ENCODE measurements around the gene MCM3. TPM values are rescaled to one million over a fixed set of nuclear protein-coding genes. Genes with fewer than 3 reads are reported as not detected.

The MCM3 gene
- total RNA-seq, 3 donors from 2014 or later = 32.1 to 43.6 (median 36.7) TPM

GRCh38 chr6:52301326-52301725 lies 16.8 kb upstream of the MCM3 start:
- no peak overlapping the region for H3K4me3 ChIP-seq
- H3K36me3 ChIP-seq (ENCODE audit: low read depth) = no peaks in the 10 kb centered on the region
- intact Hi-C loops (cut with DNase I, micrococcal nuclease) = no loop called here
- H3K9me3 ChIP-seq = no peaks in the 10 kb centered on the region
- TF ChIP-seq, protein P1, sequence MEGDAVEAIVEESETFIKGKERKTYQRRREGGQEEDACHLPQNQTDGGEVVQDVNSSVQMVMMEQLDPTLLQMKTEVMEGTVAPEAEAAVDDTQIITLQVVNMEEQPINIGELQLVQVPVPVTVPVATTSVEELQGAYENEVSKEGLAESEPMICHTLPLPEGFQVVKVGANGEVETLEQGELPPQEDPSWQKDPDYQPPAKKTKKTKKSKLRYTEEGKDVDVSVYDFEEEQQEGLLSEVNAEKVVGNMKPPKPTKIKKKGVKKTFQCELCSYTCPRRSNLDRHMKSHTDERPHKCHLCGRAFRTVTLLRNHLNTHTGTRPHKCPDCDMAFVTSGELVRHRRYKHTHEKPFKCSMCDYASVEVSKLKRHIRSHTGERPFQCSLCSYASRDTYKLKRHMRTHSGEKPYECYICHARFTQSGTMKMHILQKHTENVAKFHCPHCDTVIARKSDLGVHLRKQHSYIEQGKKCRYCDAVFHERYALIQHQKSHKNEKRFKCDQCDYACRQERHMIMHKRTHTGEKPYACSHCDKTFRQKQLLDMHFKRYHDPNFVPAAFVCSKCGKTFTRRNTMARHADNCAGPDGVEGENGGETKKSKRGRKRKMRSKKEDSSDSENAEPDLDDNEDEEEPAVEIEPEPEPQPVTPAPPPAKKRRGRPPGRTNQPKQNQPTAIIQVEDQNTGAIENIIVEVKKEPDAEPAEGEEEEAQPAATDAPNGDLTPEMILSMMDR (IDR thresholded peaks at IDR 0.05) = no peak
- ATAC-seq = no peak
- no peak for DNase-seq
- peaks cover 20% of the 10 kb centered on the region for H3K4me1 ChIP-seq (ENCODE audit: low read depth)

DNA sequence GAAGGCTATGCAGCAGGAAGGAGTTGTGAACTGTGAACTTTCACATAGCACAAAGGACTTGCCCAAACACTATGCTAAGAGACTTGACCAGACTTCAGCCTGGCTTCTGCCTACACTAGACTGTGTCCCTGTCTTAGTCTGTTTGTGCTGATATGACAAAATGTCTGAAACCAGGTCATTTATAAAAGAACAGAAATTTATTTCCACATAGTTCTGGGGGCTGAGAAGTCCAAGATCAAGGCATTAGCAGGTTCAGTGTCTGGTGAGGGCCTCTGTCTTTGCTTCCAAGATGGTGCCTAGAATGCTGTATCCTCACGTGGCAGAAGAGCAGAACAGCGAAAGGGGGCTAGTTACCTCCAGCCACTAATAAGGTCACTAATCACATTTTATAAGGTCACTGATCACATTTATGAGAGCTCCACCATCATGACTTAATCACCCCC lies 16.0 kb upstream of the MCM3 start:
- peaks cover 20% of the 10 kb centered on the region for H3K4me1 ChIP-seq (ENCODE audit: low read depth)
- intact Hi-C loops (cut with DNase I, micrococcal nuclease) = no loop called here
- DNase-seq (no peak), ATAC-seq (no peak)
- H3K36me3 ChIP-seq (ENCODE audit: low read depth) = no peaks in the 10 kb centered on the region
- H3K4me3 ChIP-seq = no peak overlapping the region
- H3K9me3 ChIP-seq = no peaks in the 10 kb centered on the region
- TF ChIP-seq, protein P1 (IDR thresholded peaks at IDR 0.05) = no peak

DNA sequence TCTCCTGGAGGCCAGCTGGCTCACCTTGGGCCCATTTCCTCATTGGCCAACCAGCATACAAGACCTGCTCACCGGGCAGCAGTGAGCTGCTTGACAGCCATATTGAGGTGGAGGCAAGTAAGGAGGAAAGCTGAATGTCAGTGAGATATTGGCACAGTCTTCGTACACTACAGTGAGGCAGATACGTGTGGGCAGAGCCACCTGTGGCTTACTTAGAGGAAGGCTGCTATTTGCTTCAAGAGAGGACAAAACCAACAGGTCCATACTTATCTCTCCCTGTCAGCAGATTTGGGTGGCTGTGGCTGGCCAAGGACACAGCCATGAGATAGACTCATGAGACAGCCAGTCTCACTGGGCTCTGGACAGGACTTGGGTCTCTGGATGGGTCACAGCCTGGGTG lies 15.1 kb upstream of the MCM3 start:
- Histone ChIP-seq H3K4me1 (ENCODE audit: low read depth) (peaks cover 11% of the 10 kb centered on the region), H3K4me3 (no peak overlapping the region), H3K9me3 (no peaks in the 10 kb centered on the region), H3K36me3 (ENCODE audit: low read depth) (no peaks in the 10 kb centered on the region)
- intact Hi-C loops (cut with DNase I, micrococcal nuclease) = no loop called here
- TF ChIP-seq, protein P1 (IDR thresholded peaks at IDR 0.05) = no peak
- DNase-seq = no peak
- ATAC-seq = no peak

- no peak for DNase-seq
- intact Hi-C loops (cut with DNase I, micrococcal nuclease) = no loop called here
- Histone ChIP-seq H3K4me3 (no peak overlapping the region), H3K4me1 (ENCODE audit: low read depth) (no peaks in the 10 kb centered on the region), H3K9me3 (no peaks in the 10 kb centered on the region), H3K36me3 (ENCODE audit: low read depth) (no peaks in the 10 kb centered on the region)
- ATAC-seq = no peak
- TF ChIP-seq, protein P1 (IDR thresholded peaks at IDR 0.05) = no peak
Measured at GRCh38 chr6:52297433-52297832, 12.9 kb upstream of the MCM3 start.

DNA sequence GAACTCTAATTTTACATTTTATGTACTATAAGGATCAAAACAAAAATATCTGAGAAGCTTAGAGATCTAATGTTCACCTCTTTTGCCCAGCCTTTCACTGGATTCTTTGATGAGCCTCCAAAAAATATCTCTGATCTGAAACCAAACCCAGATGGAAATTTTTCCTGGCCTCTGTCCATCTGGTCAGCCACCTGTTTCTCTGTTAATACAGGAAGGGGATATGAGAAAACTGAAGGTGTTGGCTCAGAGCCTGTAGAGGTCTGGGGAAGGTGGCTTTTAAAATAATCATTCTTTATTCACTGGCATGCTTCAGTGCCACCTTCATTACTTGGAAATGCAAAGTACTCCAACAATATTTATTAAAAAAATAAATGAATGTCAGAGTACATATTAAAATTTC lies 8.5 kb upstream of the MCM3 start:
- H3K9me3 ChIP-seq = no peaks in the 10 kb centered on the region
- no peaks in the 10 kb centered on the region for H3K36me3 ChIP-seq (ENCODE audit: low read depth)
- intact Hi-C loops (cut with DNase I, micrococcal nuclease) = no loop called here
- DNase-seq = no peak
- TF ChIP-seq, protein P1 (IDR thresholded peaks at IDR 0.05) = no peak
- no peak for ATAC-seq
- no peaks in the 10 kb centered on the region for H3K4me1 ChIP-seq (ENCODE audit: low read depth)
- no peak overlapping the region for H3K4me3 ChIP-seq

GRCh38 chr6:52288841-52289240 lies 4.3 kb upstream of the MCM3 start:
- no peak overlapping the region for H3K4me3 ChIP-seq
- H3K9me3 ChIP-seq = no peaks in the 10 kb centered on the region
- ATAC-seq = no peak
- peaks cover 5% of the 10 kb centered on the region for H3K36me3 ChIP-seq (ENCODE audit: low read depth)
- intact Hi-C loops (cut with DNase I, micrococcal nuclease) = loop anchor here (10.0 kb wide), 3 partner anchors 116 to 386 kb away; partner anchors contain the start of gene TMEM14A (in 1 of the 2)
- no peak for DNase-seq
- TF ChIP-seq, protein P1 (IDR thresholded peaks at IDR 0.05) = no peak
- peaks cover 2% of the 10 kb centered on the region for H3K4me1 ChIP-seq (ENCODE audit: low read depth)

Data from mucosa of descending colon (tissue), 3 donors.